Activated T-cell treated with anti-CD3 and anti-CD28 coated beads, Interleukin-2, amount 50 U/mL, for 1 hour (primary cell): ENCODE measurements around the gene KCNIP3.

Experiments used
- DNase-seq: peaks from one replicate; pipeline ENCODE4 v3.0.0-alpha.2; 2020

The KCNIP3 gene

DNA sequence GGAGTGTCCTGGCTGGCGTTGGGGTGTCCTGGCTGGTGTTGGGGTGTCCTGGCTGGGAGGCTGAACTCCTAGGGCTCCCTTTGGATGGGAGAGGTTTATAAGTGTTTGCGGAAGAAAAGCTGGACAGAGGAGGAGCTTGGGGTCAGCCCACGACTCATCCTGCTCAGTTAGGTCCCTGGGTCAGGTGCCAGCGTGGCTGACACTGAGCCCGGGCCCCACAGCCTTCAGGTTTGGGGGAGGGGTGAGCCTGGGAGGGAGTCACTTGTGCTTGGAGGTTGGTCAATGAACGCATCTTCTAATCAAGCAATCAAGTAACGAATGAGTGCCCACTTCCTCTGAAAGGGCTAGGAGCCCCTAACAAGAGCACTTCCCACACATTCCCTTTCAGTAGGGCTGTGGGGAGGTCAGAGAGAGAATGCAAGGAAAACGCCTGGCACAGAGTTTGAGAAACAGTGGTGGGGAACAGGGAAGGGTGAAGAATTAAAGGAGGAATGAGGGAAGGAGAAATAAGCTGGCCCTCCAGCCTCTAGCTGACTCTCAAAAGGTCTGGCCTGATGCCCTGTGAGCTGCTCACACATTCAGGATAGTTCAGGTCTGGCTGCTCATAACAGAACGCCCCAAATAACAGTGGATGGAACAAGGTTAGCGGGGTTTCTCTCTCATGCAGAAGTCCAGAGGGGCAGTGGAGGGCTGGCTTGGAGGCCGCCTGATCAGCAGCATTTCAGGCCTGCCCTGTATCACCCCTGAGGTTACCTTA, 670 bp downstream of the KCNIP3 start:
- no peak for DNase-seq

DNA sequence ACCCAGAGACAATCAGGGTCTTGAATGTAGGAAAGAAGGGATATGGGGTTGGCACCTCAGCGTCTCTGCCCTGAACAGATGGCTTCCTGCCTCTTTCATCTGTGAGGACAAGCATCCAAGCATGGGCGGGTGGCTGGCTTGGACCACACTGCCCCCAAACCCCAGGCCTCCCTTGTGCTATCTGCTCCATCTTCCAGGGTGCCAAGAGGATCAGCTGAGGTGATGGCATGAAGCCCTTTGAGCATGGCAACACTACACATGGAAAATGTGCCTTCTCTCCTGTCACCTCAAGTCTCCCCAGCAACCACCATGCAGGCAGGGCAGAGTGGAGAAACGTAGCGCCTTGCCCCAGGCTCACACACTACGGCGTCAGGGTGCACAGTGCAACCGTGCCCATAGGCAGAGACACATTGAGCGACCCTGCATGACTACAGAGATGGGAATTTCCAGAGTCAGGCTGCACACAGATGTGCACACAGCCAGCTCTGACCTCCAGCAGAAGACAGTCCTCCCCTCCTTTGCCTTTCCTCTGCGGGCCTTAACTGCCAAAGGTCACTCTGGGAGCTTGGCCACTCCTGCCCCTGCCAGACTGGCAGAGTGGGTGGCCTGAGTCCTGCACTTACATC, 1.5 kb downstream of the KCNIP3 start:
- no peak for DNase-seq

GRCh38 chr2:95299961-95300360, 2.8 kb downstream of the KCNIP3 start:
- no peak for DNase-seq

DNA sequence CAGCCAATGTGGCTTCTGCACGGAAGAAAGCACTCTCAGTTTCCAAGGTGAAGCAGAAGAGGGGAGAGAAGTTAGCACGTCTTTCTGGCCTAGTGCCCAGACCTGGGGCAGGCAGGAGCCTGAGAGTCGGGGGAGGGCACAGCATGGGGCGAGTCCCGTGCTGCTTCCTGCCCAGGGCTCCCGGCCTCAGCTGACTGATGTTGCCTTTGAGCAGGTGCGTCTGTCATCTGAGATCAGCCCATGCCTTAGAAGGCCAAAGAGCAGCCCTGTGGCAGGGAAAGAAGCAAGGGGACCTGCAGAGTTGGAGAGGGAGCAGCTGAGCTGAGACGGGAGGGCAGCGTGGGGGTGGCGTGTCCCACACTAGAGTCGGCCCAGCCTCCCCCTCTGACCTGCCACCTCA, 3.3 kb downstream of the KCNIP3 start:
- DNase-seq = no peak

DNA sequence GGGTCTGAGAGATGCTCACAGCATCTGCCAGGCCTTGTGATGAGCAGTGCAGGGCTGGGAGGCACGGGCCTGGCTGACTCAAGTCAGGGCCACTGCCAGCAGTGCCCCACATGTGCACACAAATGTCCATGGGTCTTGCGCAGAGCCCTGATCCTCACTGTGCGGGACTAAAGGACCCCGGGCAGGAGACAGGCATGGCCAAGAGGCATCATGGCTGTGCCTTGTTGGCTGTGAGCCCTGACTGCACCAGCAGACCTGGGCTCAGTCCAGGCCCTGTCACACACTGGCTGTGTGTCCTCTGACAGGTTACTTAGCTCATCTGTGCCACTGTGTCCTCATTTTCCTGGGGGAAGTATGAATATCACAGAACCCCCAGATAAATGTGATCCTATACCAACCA, 4.0 kb downstream of the KCNIP3 start:
- no peak for DNase-seq

- no peak for DNase-seq
Measured at GRCh38 chr2:95301876-95302641, 4.9 kb downstream of the KCNIP3 start.

DNA sequence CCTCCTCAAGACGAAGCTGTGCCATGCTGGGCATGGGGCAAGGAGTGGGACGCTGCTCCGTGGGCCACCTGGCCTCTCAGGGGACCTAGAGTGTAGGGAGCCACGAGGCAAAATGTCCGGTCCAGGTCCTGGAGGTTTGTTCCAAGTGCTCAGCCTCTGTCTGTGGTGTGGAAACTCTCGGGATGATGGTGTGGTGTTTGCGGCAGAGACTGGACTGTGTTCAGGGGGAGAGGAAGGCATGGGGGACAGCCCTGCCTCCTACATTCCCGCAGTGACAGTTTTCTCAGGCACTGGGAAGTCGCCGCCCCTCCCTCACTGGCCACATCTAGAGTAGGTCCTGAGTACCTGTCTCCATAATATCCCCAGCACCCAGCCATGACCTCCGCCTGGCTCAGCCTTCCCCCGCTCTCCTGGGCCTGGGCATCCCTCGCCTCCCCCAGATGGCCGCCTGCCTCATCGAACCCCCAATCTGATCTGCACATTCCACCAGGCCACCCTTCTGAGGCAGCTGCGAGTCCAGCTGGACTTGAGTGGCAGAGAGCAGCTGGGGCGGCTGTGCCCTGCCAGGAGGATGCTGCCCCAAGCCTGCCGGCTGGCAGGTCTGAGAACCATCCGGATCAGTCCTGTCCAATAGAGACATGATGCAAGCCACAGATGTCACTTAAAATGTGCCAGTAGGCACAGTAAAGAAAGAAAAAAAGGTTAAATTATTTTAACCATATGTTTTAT, 6.2 kb downstream of the KCNIP3 start:
- DNase-seq = no peak

DNA sequence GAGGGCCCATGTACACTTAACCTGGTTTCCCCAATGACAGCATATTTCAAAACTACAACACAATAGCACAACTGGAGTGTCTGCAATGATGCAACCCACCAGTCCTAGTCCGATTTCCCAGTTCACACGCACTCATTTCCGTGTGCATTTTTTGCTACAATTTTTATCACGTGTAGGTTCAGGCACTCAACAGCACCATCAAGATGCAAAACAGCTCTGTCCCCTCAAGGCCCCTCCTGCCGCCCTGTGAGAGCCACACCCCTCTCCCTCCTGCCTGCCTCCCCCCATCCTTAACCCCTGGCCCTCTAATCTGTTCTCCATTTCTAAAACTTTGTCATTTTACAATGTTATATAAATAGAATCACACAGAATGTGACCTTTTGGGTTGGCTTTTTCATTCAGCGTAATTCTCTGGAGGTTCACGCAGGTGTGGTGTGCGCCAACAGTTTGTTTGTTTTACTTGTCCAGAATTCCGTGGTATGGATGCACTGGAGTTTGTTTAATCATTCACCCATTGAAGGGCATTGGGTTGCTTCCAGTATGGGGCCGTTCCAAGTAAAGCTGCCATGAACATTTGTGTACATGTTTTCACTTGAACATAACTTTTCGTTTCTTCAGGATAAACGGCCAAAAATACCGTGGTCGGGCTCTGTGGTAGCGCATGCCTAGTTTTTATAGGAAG, 8.4 kb downstream of the KCNIP3 start:
- DNase-seq = no peak

- no peak for DNase-seq
Measured at GRCh38 chr2:95306336-95306895, 9.3 kb downstream of the KCNIP3 start.

GRCh38 chr2:95307036-95307435, 9.9 kb downstream of the KCNIP3 start:
- DNase-seq = no peak

DNA sequence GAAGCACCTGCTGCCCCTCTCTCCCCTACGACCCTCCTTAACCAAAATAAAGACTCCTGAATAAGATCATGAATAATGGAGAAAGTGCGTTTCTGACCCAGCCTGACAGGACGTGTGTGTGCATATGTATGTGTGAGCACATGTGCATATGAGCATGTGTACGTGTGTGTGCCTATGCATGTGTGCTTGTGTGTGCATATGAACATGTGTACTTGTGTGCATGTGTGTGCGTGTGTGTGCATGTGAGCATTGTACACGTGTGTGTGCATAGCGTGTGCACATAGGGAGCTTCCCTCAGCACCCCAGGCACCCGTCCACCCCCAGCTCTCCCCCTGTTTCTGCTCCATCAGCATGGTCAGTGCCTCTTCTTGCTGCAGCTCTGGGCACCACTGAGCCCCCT, 10.7 kb downstream of the KCNIP3 start:
- DNase-seq = no peak

- no peak for DNase-seq
Measured at GRCh38 chr2:95308426-95308990, 11.4 kb downstream of the KCNIP3 start.

DNA sequence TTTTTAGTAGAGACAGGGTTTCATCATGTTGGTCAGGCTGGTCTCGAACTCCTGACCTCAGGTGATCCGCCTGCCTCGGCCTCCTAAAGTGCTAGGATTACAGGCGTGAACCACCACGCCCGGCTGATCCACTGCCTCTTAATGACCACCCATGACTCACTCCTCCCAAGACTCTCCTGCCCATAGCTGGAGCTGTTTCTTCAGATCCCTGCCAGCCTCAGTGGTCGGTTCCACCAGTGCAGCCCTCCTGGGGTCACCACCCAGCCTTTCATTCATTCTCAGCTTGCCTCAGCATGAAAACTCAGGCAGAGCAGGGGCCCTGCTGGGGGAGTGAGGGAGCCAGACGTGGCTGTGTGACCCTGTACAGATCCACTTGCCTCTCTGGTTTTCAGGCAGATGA, 12.5 kb downstream of the KCNIP3 start:
- DNase-seq = no peak

DNA sequence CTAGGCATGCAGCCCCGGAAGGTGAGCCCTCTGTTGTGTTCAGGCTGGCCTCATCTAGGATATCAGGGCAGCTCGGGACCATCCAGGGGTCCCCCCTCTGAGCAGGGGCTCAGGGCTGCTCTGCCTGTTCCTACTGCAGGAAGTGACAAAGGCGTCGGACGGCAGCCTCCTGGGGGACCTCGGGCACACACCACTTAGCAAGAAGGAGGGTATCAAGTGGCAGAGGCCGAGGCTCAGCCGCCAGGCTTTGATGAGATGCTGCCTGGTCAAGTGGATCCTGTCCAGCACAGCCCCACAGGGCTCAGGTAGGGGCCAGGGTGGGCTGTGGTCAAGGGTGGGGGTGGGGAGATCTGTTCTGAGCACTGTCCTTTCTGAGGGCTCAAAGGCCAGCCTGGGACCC, 13.1 kb downstream of the KCNIP3 start:
- no peak for DNase-seq

GRCh38 chr2:95310651-95311050, 13.5 kb downstream of the KCNIP3 start:
- no peak for DNase-seq

- DNase-seq = no peak
Measured at GRCh38 chr2:95311815-95312542, 14.8 kb downstream of the KCNIP3 start.

- DNase-seq = no peak
Measured at GRCh38 chr2:95312543-95313201, 15.5 kb downstream of the KCNIP3 start.

DNA sequence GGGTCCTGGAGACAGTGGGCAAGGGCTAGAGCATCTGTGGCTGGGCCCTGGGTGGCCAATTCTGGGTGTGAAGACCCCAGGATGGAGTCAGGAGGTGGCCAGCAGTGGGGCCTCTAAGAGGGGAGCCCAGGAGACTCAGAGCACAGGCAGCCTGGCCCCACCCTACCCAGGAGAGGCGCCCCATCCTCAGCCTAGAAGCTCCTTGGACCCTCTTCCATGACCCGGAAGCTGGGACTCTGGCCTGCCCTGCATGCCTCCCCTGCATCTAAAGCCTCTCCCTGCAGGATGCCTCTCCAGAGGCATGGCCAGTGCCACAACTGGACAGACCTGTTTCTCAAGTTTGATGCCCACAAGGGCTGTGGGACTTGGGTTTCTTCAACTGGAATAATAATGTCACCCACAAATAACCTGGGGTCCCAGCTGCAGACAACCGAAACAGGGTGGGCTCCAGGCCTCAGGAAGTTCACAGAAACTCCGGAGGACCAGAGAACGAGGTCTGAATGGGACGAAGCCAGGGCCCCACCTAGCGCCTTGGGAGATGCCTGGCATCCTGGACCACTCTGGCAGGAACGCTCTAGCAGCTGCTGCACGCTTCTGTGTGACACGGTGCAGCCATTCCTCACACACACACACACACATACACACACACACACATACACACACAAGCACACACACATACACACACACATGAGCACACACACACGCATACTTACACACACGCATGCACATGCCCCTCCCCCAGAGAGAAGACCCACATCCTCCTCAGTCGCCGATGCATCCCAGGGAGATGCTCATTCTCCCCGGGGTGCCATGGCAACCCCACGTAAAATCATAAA, 16.4 kb downstream of the KCNIP3 start:
- no peak for DNase-seq

DNA sequence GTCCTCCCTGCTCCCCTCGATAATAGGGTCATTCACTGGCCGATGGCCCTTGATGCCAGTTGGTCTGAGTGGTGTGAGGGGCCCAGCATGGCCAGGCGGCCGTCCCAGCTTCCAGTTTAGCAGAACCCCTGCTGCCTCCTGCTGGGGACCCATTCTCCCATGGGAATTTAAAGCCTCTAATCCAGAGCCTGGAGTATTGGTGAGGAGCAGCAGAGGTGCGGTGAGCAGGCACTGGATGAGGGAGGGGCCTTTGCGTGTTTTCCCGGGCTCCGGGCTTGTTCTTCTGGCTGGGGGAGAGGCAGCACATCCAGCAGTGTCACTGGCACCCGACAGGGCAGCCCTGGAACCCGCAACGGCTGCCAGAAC, 17.4 kb downstream of the KCNIP3 start:
- no peak for DNase-seq
